Keratinocyte (primary cell): ENCODE data around the gene NLRC5. TPM values are rescaled to one million over a fixed set of nuclear protein-coding genes. Genes with fewer than 3 reads are reported as not detected.

Source experiments
- DNase-seq: peaks from one replicate; pipeline ENCODE4 v3.0.0-alpha.2; 2011; ENCODE audit warnings: low read depth, missing footprints, low spot score
- FAIRE-seq: peaks from 2 replicates; lab custom pipeline; 2011; peaks lifted over from hg19 to GRCh38; lab: Jason Lieb, UNC
- H2AFZ ChIP-seq: 2 replicates; pipeline ENCODE4 v1.6.0; 2012; ENCODE audit warnings: low read length, control low read depth, inconsistent platforms; ENCODE audit not compliant: control insufficient read depth
- H3K27ac ChIP-seq: 2 replicates; pipeline ENCODE4 v1.5.1; 2011; ENCODE audit warnings: low read length; ENCODE audit not compliant: control insufficient read depth, insufficient read depth
- H3K27me3 ChIP-seq: 3 replicates; pipeline ENCODE4 v1.6.0; 2011; ENCODE audit warnings: low read length; ENCODE audit not compliant: control insufficient read depth, insufficient read depth; ENCODE audit errors: extremely low read depth
- H3K36me3 ChIP-seq, 2 experiments: 2 replicates in 1 of 2; 3 replicates in 1 of 2; pipeline ENCODE4 v1.5.1; 2011; ENCODE audit warnings: low read length in 2 of 2, mild to moderate bottlenecking in 1 of 2; ENCODE audit not compliant: control insufficient read depth in 2 of 2, insufficient read depth in 2 of 2; ENCODE audit errors: extremely low read depth in 1 of 2
- H3K4me1 ChIP-seq: 3 replicates; pipeline ENCODE4 v1.5.1; 2011; ENCODE audit warnings: low read length; ENCODE audit not compliant: control insufficient read depth, insufficient read depth; ENCODE audit errors: extremely low read depth
- H3K4me2 ChIP-seq: 3 replicates; pipeline ENCODE4 v1.6.0; 2011; ENCODE audit warnings: low read depth, low read length; ENCODE audit not compliant: control insufficient read depth, insufficient read depth; ENCODE audit errors: extremely low read depth
- H3K4me3 ChIP-seq, 3 experiments: fragments of 200-600 bp in 1 of 3; sonication (generic) in 1 of 3; 2 replicates in 2 of 3; 3 replicates in 1 of 3; pipeline ENCODE4 v1.5.1; 2011 to 2016; ENCODE audit warnings: low read length in 3 of 3, mild to moderate bottlenecking in 3 of 3, control low read depth in 2 of 3, inconsistent platforms in 1 of 3, low read depth in 1 of 3, mixed read lengths in 1 of 3, mixed run types in 1 of 3, moderate library complexity in 1 of 3; ENCODE audit not compliant: control insufficient read depth in 2 of 3, insufficient read depth in 2 of 3; ENCODE audit errors: extremely low read depth in 1 of 3
- H3K79me2 ChIP-seq: 2 replicates; pipeline ENCODE4 v1.6.0; 2012; ENCODE audit warnings: low read length; ENCODE audit not compliant: control insufficient read depth, insufficient read depth
- H3K9ac ChIP-seq: 3 replicates; pipeline ENCODE4 v1.6.0; 2011; ENCODE audit warnings: low read length; ENCODE audit not compliant: control insufficient read depth, insufficient read depth; ENCODE audit errors: extremely low read depth
- H3K9me1 ChIP-seq: 3 replicates; pipeline ENCODE4 v1.6.0; 2011; ENCODE audit warnings: low read length; ENCODE audit not compliant: control insufficient read depth, insufficient read depth; ENCODE audit errors: extremely low read depth
- H3K9me3 ChIP-seq: 2 replicates; pipeline ENCODE4 v1.5.1; 2012; ENCODE audit warnings: low read depth, low read length; ENCODE audit not compliant: control insufficient read depth
- H4K20me1 ChIP-seq: 3 replicates; pipeline ENCODE4 v1.6.0; 2011; ENCODE audit warnings: low read length; ENCODE audit not compliant: control insufficient read depth, insufficient read depth; ENCODE audit errors: extremely low read depth
- CTCF ChIP-seq, 3 experiments: IDR thresholded peaks in 1 of 3; conservative IDR thresholded peaks in 1 of 3; optimal IDR thresholded peaks in 1 of 3; 2 replicates in 2 of 3; 3 replicates in 1 of 3; pipeline versions ENCODE3 to v1.5.1; 2011; ENCODE audit warnings: low read length in 3 of 3, mild to moderate bottlenecking in 3 of 3, moderate library complexity in 2 of 3, control low read depth in 1 of 3, inconsistent platforms in 1 of 3; ENCODE audit not compliant: insufficient read depth in 2 of 3; ENCODE audit errors: extremely low read depth in 1 of 3
- EZH2 ChIP-seq: IDR thresholded peaks from one replicate; pipeline ENCODE4 v1.6.1; 2012; ENCODE audit warnings: inconsistent platforms, mild to moderate bottlenecking, low read length, moderate library complexity
- dilution Hi-C: fragments of 300-500 bp; cut with MboI; formaldehyde crosslinking; loops from one replicate; pipeline ENCODE4 v1.7.0; 2020; ENCODE audit warnings: low sequenced_read_pairs; ENCODE audit not compliant: extremely low pct_ligation_motif_present
- polyA plus RNA-seq, 5 experiments: library from polyadenylated mRNA; depleted of rRNA in 3 of 5; stranded (reverse) in 3 of 5; stranded (forward) in 1 of 5; unstranded in 1 of 5; fragments of >200 nt; gene quantifications; 1 replicate in 1 of 5; 2 replicates in 3 of 5; 3 replicates in 1 of 5; pipeline versions ENCODE4 v1.2.1 to v1.2.3, GENCODE V29; 2011 to 2012; ENCODE audit warnings: missing spikeins in 2 of 5, low read depth in 1 of 5, low replicate concordance in 1 of 5

The NLRC5 gene
- polyA plus RNA-seq, 1 donor (not counting 4 experiments of a cell fraction or from before 2014, with no cell fraction given), result 7.8 TPM

GRCh38 chr16:57008440-57008839 is 19.1 kb downstream of the NLRC5 start:
- Histone ChIP-seq H2AFZ (no peak overlapping the region), H3K27me3 (no peaks in the 10 kb centered on the region), H3K9me1 (no peaks in the 10 kb centered on the region), H3K36me3 (no peaks in the 10 kb centered on the region), H4K20me1 (no peaks in the 10 kb centered on the region), H3K9ac (no peak overlapping the region), H3K79me2 (no peaks in the 10 kb centered on the region), H3K4me1 (peaks cover 14% of the 10 kb centered on the region), H3K4me3 (no peak overlapping the region), H3K4me2 (no peak overlapping the region), H3K9me3 (no peaks in the 10 kb centered on the region), H3K27ac (no peak overlapping the region)
- FAIRE-seq (no peak), DNase-seq (no peak)
- TF ChIP-seq EZH2, result no peak
- TF ChIP-seq CTCF (optimal IDR thresholded peaks at IDR 0.05 in 1 of 3, IDR thresholded peaks at IDR 0.05 in 1 of 3, conservative IDR thresholded peaks at IDR 0.05 in 1 of 3; ENCODE audit: extremely low read depth in 1 of 3, insufficient read depth in 2 of 3, low read length in 3 of 3), result no peak
- dilution Hi-C loops, result no loop called here

- Histone ChIP-seq H3K27me3 (no peaks in the 10 kb centered on the region), H3K4me1 (peaks cover 7% of the 10 kb centered on the region), H3K9me1 (no peaks in the 10 kb centered on the region), H3K36me3 (no peaks in the 10 kb centered on the region), H2AFZ (no peak overlapping the region), H3K27ac (no peak overlapping the region), H3K79me2 (no peaks in the 10 kb centered on the region), H3K9me3 (no peaks in the 10 kb centered on the region), H3K4me2 (no peak overlapping the region), H4K20me1 (no peaks in the 10 kb centered on the region), H3K9ac (no peak overlapping the region), H3K4me3 (no peak overlapping the region)
- TF ChIP-seq EZH2, result no peak
- TF ChIP-seq CTCF (optimal IDR thresholded peaks at IDR 0.05 in 1 of 3, IDR thresholded peaks at IDR 0.05 in 1 of 3, conservative IDR thresholded peaks at IDR 0.05 in 1 of 3; ENCODE audit: extremely low read depth in 1 of 3, insufficient read depth in 2 of 3, low read length in 3 of 3), result no peak
- dilution Hi-C loops, result no loop called here
- FAIRE-seq (no peak), DNase-seq (no peak)
These were observed 20.4 kb downstream of the NLRC5 start for GRCh38 chr16:57009643-57010170.
